ENCODE data around the gene ARRDC3. TPM values are rescaled to one million over a fixed set of nuclear protein-coding genes. Genes with fewer than 3 reads are reported as not detected.
"Not testable (repeated sequence)": the region's sequence is repeated elsewhere in the genome, so short reads cannot be mapped to it uniquely, and the experiment has no call there.

The ARRDC3 gene
- total RNA-seq, 2 donors from 2014 or later = 28.0 to 37.6 TPM

GRCh38 chr5:91390268-91390667 is 7.2 kb upstream of the ARRDC3 start:
- intact Hi-C loops (cut with DNase I) = no loop called here

GRCh38 chr5:91389555-91389954 is 6.4 kb upstream of the ARRDC3 start:
- intact Hi-C loops (cut with DNase I) = loop anchor here (5.0 kb wide), 2 partner anchors 457 to 522 kb away; no protein-coding TSS in a partner anchor
- not testable (repeated sequence) for H3K27me3 ChIP-seq; H3K9ac ChIP-seq (ENCODE audit: low read depth in 2 of 2, low read length in 2 of 2); DNase-seq; H3K27ac ChIP-seq; H3K9me3 ChIP-seq; H3K36me3 ChIP-seq; H3K4me3 ChIP-seq; H3K4me1 ChIP-seq

More at GRCh38 chr5:91390268-91390667, 7.2 kb upstream of the ARRDC3 start:
- no peak overlapping the region for H3K4me3 ChIP-seq
- TF ChIP-seq, protein P1, sequence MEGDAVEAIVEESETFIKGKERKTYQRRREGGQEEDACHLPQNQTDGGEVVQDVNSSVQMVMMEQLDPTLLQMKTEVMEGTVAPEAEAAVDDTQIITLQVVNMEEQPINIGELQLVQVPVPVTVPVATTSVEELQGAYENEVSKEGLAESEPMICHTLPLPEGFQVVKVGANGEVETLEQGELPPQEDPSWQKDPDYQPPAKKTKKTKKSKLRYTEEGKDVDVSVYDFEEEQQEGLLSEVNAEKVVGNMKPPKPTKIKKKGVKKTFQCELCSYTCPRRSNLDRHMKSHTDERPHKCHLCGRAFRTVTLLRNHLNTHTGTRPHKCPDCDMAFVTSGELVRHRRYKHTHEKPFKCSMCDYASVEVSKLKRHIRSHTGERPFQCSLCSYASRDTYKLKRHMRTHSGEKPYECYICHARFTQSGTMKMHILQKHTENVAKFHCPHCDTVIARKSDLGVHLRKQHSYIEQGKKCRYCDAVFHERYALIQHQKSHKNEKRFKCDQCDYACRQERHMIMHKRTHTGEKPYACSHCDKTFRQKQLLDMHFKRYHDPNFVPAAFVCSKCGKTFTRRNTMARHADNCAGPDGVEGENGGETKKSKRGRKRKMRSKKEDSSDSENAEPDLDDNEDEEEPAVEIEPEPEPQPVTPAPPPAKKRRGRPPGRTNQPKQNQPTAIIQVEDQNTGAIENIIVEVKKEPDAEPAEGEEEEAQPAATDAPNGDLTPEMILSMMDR (IDR thresholded peaks at IDR 0.05) = no peak
- no peaks in the 10 kb centered on the region for H3K9me3 ChIP-seq
- no peak for DNase-seq
- no peaks in the 10 kb centered on the region for H3K27me3 ChIP-seq
- no peak overlapping the region for H3K9ac ChIP-seq (ENCODE audit: low read depth in 2 of 2, low read length in 2 of 2)
- no peaks in the 10 kb centered on the region for H3K4me1 ChIP-seq
- H3K36me3 ChIP-seq = no peaks in the 10 kb centered on the region
- H3K27ac ChIP-seq = no peak overlapping the region

- Histone ChIP-seq H3K4me3 (no peak overlapping the region), H3K4me1 (peaks cover 6% of the 10 kb centered on the region), H3K36me3 (no peaks in the 10 kb centered on the region), H3K27ac (no peak overlapping the region), H3K9ac (ENCODE audit: low read depth in 2 of 2, low read length in 2 of 2) (no peak overlapping the region), H3K27me3 (no peaks in the 10 kb centered on the region), H3K9me3 (no peaks in the 10 kb centered on the region)
- TF ChIP-seq, protein P1 (IDR thresholded peaks at IDR 0.05) = no peak
- intact Hi-C loops (cut with DNase I) = loop anchor here (5.0 kb wide), 2 partner anchors 456 to 521 kb away; no protein-coding TSS in a partner anchor
- DNase-seq = no peak
These were observed 5.2 kb upstream of the ARRDC3 start for GRCh38 chr5:91388362-91388761.

GRCh38 chr5:91386120-91386519 is 3.0 kb upstream of the ARRDC3 start:
- no peak for DNase-seq
- H3K27ac ChIP-seq = no peak overlapping the region
- H3K4me3 ChIP-seq = no peak overlapping the region
- no peak overlapping the region for H3K9ac ChIP-seq (ENCODE audit: low read depth in 2 of 2, low read length in 2 of 2)
- intact Hi-C loops (cut with DNase I) = loop anchor here (5.0 kb wide), 2 partner anchors 454 to 519 kb away; no protein-coding TSS in a partner anchor
- H3K4me1 ChIP-seq = peaks cover 6% of the 10 kb centered on the region
- H3K9me3 ChIP-seq = no peaks in the 10 kb centered on the region
- H3K36me3 ChIP-seq = no peaks in the 10 kb centered on the region
- no peaks in the 10 kb centered on the region for H3K27me3 ChIP-seq
- TF ChIP-seq, protein P1 (IDR thresholded peaks at IDR 0.05) = no peak

DNA sequence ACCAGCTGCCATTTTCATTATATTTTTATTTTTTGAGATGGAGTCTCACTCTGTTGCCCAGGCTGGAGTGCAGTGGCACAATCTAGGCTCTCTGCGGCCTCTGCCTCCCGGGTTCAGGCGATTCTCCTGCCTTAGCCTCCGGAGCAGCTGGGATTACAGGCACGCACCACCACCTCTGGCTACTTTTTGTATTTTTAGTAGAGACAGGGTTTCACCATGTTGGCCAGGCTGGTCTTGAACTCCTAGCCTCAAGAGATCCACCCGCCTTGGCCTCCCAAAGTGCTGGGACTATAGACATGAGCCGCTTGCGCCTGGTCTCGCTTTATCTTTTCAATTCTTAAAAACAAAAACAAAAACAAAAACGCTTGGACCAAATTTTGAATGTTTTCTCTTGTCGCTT is 2.5 kb upstream of the ARRDC3 start:
- not testable (repeated sequence) for H3K27me3 ChIP-seq; H3K27ac ChIP-seq; H3K9me3 ChIP-seq; H3K9ac ChIP-seq (ENCODE audit: low read depth in 2 of 2, low read length in 2 of 2); H3K36me3 ChIP-seq; DNase-seq; H3K4me1 ChIP-seq; H3K4me3 ChIP-seq
- intact Hi-C loops (cut with DNase I) = loop anchor here (2.0 to 5.0 kb wide), 4 partner anchors 161 to 518 kb away; no protein-coding TSS in a partner anchor

GRCh38 chr5:91384671-91385430 is 1.7 kb upstream of the ARRDC3 start:
- intact Hi-C loops (cut with DNase I) = loop anchor here (2.0 to 5.0 kb wide), 4 partner anchors 160 to 518 kb away; no protein-coding TSS in a partner anchor
- peak overlapping the region; percentile 100 for H3K27ac ChIP-seq
- H3K27me3 ChIP-seq = no peaks in the 10 kb centered on the region
- peaks cover 6% of the 10 kb centered on the region for H3K4me1 ChIP-seq
- no peaks in the 10 kb centered on the region for H3K9me3 ChIP-seq
- no peaks in the 10 kb centered on the region for H3K36me3 ChIP-seq
- peak overlapping the region; percentile 81 for H3K4me3 ChIP-seq
- DNase-seq = peak; percentile 80
- peak overlapping the region; percentile 72 to 100 for H3K9ac ChIP-seq (ENCODE audit: low read depth in 2 of 2, low read length in 2 of 2)
- TF ChIP-seq, protein P1 (IDR thresholded peaks at IDR 0.05) = peak; percentile 98

Data from colonic mucosa (tissue), 4 donors.